ENCODE measurements around the gene PRSS38.

DNA sequence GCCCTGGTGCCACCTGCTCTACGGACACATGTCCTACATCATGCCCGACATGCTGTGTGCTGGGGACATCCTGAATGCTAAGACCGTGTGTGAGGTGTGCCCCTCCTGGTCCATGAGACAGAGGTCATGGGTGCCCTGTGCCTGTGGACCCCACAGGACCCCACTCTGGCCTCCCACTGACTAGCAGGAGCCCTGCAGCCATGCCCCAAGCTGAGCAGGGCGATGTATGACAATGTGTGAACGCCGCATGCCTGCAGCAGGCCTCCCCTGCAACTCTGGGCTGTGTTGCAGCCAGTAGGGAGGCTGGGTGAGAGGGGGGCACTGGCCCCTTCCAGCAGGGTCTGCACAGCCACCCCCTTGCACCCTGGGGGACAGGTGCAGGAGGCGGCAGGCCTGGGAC is 30.0 kb downstream of the PRSS38 start:
- TF ChIP-seq, protein P1, sequence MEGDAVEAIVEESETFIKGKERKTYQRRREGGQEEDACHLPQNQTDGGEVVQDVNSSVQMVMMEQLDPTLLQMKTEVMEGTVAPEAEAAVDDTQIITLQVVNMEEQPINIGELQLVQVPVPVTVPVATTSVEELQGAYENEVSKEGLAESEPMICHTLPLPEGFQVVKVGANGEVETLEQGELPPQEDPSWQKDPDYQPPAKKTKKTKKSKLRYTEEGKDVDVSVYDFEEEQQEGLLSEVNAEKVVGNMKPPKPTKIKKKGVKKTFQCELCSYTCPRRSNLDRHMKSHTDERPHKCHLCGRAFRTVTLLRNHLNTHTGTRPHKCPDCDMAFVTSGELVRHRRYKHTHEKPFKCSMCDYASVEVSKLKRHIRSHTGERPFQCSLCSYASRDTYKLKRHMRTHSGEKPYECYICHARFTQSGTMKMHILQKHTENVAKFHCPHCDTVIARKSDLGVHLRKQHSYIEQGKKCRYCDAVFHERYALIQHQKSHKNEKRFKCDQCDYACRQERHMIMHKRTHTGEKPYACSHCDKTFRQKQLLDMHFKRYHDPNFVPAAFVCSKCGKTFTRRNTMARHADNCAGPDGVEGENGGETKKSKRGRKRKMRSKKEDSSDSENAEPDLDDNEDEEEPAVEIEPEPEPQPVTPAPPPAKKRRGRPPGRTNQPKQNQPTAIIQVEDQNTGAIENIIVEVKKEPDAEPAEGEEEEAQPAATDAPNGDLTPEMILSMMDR (IDR thresholded peaks at IDR 0.05 in 2 of 3, conservative IDR thresholded peaks at IDR 0.05 in 1 of 3; ENCODE audit: borderline replicate concordance in 1 of 3, insufficient read depth in 1 of 3, low read depth in 2 of 3, low read length in 2 of 3): no peak
- TF ChIP-seq POLR2A (IDR thresholded peaks at IDR 0.05; ENCODE audit: borderline replicate concordance, extremely low read depth, insufficient read depth, insufficient read length): no peak
- no peak for TF ChIP-seq RAD21 (IDR thresholded peaks at IDR 0.05; ENCODE audit: low read depth)
- TF ChIP-seq SP1 (IDR thresholded peaks at IDR 0.05; ENCODE audit: low read depth): no peak
- TF ChIP-seq YY1 (IDR thresholded peaks at IDR 0.05; ENCODE audit: extremely low read depth, insufficient replicate concordance, low read depth, low read length): no peak
- TF ChIP-seq, protein P2, sequence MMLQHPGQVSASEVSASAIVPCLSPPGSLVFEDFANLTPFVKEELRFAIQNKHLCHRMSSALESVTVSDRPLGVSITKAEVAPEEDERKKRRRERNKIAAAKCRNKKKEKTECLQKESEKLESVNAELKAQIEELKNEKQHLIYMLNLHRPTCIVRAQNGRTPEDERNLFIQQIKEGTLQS (IDR thresholded peaks at IDR 0.05): no peak
- no peak for TF ChIP-seq POLR2AphosphoS5 (IDR thresholded peaks at IDR 0.05; ENCODE audit: low read depth, low read length)
- TF ChIP-seq EZH2 (IDR thresholded peaks at IDR 0.05): no peak
